Left cardiac atrium (tissue), 4 donors: ENCODE measurements around the gene SYNCRIP. TPM values are rescaled to one million over a fixed set of nuclear protein-coding genes. Genes with fewer than 3 reads are reported as not detected.
"Not testable (repeated sequence)": the region's sequence is repeated elsewhere in the genome, so short reads cannot be mapped to it uniquely, and the experiment has no call there.

ENCODE experiments used
- ATAC-seq, 2 donors: fragments of 200-7000 bp; cut with Tn5 transposase; one replicate each; pipeline ENCODE4 v1.9.1; 2020; ENCODE audit warnings: mild to moderate bottlenecking in 2 of 2, moderate library complexity in 2 of 2
- DNase-seq: peaks from one replicate; pipeline ENCODE4 v3.0.0-alpha.2; 2020
- intact Hi-C, 2 donors: fragments of 100-400 bp; cut with DNase I; formaldehyde crosslinking; loops; one replicate each; pipeline versions ENCODE4 v1.14.1 to v1.15.1; 2022 to 2023
- long read RNA-seq: library from polyadenylated mRNA; unstranded; transcript quantifications from one replicate; pipeline ENCODE4 v2.0.0, GENCODE V29; 2021
- total RNA-seq, 2 donors: library from RNA; stranded (reverse); fragmentation: NEBNext Ultra II Directional; extraction: Animal tissue kit (Norgen Biotek cat#: 25700); gene quantifications; one replicate each; pipeline ENCODE4 v1.2.1, GENCODE V29; 2021
- donor health status: DM: no; HTN: yes; CAD: no.
- donor health status: DM: no; HTN: yes; CAD: no; lungs with severe emphysema.
- donor health status: DM: yes; HTN: yes; CAD: no.
- donor health status: Dilated cardiomyopathy.

The SYNCRIP gene
- total RNA-seq = 10 to 100 TPM; 48.7 to 84.9 TPM
- long read RNA-seq, full-length matches to known transcripts = 7 of 30 reads
- long read RNA-seq, partial matches to known transcripts = 15 of 30 reads
- long read RNA-seq, other reads (novel, unspliced or antisense) = 8 of 30 reads

DNA sequence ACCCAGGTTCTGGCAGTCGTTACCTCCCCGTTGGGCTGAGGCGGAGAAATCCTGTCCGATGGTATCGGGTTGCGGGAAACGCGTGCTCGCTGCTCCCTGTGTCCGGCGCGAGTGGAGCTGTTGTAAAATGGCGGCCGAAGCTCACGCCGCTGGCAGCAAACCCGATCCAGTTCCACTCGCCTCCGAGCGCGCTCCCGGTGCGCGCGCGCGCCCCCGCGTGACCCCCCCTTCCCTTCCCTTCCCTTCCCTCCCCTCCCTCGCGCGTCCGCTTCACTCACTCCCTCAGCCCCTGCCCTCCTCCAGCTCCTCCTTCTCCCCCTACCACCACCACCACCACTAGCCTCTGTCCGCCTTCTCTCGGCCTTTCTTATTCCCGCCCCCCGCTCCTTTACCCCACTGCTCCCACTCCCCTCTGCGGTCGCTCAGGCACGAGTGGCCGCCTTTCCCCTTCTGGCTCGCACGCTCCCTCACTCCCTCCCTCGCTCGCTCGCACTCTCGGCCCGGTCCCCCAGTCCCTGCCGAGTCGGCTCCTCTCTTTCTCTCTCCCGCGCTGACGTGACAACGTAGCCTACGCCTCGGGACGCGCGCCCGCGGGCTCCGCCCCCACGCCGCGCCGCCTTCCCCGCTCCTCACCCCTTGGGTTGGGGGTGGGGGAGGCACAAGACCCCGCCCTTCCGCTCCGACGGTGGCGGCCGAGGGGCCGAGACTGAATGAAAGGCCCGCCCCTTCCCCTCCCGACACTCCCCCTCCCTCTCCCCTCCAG is at the start of gene SYNCRIP:
Gene SYNCRIP, minus strand, starts transcription at position 113 of the 763 bp plus-strand sequence. CDS start 1,447 bp downstream, outside the sequence.
- ATAC-seq (peak; percentile 90 to 92), DNase-seq (peak; percentile 99)
- intact Hi-C loops = loop anchor here (1.0 to 5.0 kb wide), 3 partner anchors 34 to 50 kb away; partner anchors contain the start of gene SNX14 (in 1 of the 2)

DNA sequence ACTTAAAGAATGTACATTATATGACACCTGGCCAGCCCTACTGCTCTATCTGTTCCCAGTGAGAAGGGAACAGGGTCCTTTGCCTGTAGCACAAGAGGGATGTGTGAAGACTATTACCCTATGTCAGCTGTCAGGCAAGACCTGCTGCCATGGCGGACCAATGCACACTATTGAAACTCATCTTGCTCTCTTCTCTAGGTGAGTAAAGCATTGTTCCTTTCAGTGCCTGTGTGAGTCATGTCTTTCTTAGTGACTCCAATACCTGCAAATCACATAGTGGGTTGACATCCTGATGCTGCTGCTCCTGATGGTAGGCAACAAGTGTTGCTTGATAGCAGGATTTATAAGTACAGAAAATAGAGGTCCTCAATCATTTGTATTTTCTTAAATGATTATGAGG is 48.8 kb upstream of the SYNCRIP start:
- ATAC-seq (no peak), DNase-seq (no peak)
- intact Hi-C loops = no loop called here

DNA sequence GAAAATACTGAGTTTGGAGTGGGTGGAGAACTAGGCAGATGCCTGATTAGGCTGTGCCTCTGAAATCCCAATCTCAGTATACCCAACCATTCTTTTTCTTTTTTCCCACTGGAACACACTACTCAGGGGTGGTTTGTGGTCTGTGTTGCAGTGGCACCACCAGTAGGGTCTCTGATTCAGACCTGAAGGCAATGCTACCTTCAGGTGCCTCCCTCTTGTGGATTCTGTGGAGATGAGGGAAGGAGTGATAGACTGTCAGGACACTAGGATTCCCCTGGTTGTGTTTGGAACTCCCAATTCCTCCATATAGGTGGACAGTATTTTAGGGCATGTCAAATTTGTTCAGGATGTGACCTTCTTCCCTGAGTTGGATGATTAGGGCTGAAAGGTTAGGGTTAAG is 47.4 kb upstream of the SYNCRIP start:
- DNase-seq (no peak), ATAC-seq (no peak)
- intact Hi-C loops = no loop called here

DNA sequence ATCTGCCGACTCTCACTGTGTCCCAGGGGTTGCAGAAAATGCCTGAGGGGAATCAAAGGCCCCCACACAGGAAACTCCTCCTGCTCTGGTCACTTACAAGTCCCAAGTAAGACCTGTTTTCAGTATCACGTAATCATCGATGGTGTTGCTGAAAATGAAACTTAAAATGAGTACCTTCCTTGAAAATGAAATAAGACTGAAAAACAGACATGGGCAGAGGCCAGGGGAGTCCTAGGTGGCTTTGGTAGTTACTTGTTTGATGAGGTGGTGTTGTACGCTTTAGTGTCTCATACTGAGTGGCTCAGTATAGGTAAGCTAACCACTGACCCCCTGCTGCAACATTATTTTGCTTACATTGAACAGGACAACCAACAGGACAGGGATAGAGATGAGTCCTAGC is 43.0 kb upstream of the SYNCRIP start:
- intact Hi-C loops = no loop called here
- DNase-seq (no peak), ATAC-seq (no peak)

DNA sequence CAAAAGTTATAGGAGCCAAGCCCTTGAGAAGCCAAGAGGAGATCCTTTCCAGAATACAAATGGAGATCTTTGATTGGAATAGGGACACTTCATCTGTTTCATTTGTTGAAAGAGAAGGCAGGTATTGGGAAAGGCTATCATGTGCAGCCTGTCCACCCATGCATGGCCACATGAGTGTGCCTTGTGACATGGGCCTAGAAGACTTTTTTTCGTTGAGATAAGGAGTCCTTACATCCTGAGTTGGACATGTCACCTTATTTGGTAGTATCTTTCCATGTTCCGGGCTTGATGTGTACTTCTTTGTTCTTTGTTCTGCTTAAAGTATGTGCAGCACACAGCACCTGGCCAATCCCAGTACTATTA is 42.1 kb upstream of the SYNCRIP start:
- no peak for DNase-seq
- no peak for ATAC-seq
- intact Hi-C loops = no loop called here

DNA sequence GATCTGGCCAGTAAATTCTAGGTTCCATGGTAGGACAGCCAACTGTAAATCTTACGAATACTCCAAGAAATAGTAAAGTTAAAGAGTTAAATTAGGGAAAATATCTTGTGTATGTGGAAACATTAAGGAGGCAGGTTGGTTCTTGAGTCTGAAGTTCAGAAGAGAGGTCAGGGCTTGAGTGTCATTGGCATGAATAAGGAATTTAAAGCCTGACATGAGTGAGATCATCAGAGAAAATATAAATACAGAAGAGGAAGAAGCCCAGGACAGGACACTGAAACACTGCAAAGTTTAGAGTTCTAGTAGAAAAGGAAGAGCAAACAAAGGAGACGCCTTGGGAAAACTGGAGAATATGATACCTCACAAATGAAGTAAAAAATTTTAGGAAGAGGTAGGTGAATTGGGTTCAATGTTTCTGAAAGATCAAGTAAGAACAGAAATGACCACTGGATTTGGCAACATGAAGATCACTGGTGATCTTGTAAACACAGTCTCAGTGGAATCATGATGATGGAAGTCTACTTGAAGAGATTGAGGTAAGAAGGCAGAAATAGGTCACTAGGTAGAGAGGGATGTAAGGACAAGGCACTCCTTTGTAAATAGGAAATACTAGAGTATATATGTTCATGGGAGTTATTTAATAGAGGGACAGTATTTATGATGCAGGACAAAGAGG is 41.6 kb upstream of the SYNCRIP start:
- no peak for DNase-seq
- intact Hi-C loops = no loop called here
- ATAC-seq = no peak

DNA sequence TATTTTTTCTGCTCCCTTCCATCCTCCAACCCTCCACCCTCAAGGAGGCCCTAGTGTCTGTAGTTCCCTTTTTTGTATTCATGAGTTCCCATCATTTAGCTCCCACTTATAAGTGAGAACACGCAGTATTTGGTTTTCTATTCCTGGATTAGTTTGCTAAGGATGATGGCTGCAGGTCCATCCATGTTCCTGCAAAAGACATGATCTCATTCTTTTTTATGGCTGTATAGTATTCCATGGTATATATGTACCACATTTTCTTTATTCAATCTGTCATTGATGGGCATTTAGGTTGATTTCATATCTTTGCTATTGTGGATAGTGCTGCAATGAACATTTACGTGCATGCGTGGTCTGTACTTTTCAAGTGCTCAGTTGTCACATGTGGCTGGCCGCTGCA is 39.2 kb upstream of the SYNCRIP start:
- ATAC-seq, DNase-seq, intact Hi-C loops: not testable (repeated sequence)

DNA sequence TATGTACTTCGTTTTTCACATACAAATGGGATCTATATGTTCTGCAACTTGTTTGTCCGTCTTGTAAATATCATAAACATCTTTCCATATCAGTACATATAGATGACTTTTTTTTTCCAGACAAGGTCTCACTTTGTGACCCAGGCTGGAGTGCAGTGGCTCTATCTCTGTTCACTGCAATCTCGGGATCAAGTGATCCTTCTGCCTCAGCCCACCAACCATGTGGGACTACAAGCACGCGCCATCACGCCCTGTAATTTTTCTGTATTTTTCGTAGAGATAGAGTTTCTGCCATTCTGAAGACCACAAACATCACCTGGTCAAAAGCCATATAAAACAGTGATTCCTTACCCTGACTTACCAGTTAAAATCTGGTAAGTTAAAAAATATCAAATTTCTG is 37.7 kb upstream of the SYNCRIP start:
- ATAC-seq = no peak
- intact Hi-C loops = no loop called here
- no peak for DNase-seq

DNA sequence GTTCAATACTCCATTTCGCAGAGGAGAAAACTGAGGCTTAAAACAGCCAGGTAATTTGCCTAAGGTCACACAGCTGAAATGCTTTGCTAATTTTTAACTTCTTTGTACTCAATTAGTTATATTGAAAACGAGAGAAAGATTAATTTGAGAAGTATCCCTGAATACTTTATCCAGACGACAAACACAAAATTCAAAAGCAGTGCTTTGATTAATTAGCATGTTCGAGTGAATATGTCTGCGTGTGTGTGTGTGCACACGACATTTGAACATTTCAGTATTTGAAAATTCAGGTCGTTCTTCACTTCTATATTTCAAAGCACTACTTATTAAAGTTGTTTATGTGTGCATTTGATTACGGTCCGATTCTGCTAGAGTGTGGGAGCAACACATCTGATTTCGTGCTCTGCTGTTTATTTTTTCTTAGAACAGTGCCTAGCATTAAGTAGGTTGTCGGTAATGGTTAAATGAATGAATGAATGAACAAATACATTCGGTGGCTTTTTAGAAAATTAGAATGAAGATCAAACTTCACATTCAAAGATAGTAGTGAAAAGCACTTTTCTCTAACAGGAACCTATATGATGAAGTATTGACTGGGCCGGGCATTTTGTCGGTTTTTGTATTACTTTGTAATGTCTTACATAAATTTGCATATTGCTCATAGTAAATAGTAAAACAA is 36.9 kb upstream of the SYNCRIP start:
- ATAC-seq (no peak), DNase-seq (no peak)
- intact Hi-C loops = loop anchor here (5.0 kb wide), 2 partner anchors 37 to 87 kb away; partner anchors contain the start of genes SNX14 (in 1 of the 2) and SYNCRIP (in 1 of the 2)

DNA sequence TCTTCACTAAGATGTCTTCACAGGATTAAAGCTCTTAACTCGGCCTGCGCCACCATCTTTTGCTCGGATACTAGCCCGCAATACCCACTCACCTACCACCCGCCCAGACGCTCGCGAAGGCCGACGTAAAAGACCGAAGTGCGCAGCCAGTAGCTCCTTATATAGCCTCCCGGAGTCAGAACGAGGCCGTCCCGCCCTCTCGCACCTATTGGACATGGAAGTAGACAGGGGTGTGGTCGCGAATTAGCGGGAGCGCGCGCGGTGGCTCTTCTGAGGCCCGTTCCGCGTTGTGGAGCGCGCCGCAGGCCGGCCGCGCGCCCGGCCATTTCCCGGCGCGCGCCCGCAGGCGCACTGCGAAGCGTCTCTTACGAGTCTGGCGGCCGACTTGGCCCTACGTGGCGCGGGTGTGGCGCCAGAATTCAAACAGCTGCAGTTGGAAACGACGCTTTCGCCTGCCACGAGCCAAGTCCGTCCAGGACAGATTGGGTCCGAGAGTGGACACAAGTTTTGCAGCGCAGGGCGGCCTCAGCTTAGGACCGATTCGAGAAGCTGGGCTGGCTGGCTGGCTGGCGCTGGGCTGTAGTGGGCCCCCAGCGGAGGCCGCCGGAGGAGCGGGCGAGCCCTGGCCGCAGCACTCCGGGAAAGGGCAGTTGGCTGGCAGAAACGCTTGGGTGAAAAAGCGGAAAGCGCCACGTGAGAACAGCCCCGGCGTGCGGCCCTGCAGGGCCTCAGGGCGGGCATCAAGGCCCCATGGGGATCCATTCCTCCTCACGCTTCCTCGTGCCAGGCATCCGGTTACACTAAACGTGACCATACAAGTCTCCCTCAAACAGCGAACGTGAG is 36.1 kb upstream of the SYNCRIP start:
- intact Hi-C loops = loop anchor here (1.0 to 5.0 kb wide), 3 partner anchors 36 to 87 kb away; partner anchors contain the start of genes SNX14 (in 1 of the 2) and SYNCRIP (in 1 of the 2)
- ATAC-seq = peak; percentile 98
- peak; percentile 98 for DNase-seq

DNA sequence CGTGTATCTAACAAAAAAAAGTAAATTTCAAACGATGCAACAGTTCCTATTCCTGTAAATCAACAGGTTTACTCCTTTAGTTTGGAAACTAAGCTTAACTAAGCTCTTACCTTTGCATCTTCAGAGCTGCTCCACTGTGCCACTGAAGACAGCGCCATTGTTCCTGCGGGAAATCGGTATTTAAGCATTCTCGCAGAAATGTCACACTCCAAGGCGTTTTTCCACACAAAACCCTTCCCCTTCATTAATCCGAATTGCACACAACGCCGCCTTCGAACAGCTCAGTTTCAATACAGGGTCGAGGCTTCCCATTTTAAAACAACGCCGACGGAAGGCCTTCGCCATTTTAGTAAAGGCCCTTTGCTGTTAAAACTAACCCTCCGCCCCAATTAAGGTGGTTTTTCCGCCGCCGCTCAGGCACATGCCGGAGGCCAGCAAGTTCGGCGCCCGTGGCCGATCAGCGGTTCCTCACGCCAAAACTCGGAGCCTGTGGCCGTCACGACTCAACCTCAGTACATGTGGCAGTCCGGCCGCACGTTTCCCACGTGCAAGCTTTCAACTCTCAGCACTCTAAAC is 35.4 kb upstream of the SYNCRIP start:
- ATAC-seq (peak; percentile 24 to 39), DNase-seq (no peak)
- intact Hi-C loops = loop anchor here (1.0 to 5.0 kb wide), 3 partner anchors 35 to 86 kb away; partner anchors contain the start of genes SNX14 (in 1 of the 2) and SYNCRIP (in 1 of the 2)

DNA sequence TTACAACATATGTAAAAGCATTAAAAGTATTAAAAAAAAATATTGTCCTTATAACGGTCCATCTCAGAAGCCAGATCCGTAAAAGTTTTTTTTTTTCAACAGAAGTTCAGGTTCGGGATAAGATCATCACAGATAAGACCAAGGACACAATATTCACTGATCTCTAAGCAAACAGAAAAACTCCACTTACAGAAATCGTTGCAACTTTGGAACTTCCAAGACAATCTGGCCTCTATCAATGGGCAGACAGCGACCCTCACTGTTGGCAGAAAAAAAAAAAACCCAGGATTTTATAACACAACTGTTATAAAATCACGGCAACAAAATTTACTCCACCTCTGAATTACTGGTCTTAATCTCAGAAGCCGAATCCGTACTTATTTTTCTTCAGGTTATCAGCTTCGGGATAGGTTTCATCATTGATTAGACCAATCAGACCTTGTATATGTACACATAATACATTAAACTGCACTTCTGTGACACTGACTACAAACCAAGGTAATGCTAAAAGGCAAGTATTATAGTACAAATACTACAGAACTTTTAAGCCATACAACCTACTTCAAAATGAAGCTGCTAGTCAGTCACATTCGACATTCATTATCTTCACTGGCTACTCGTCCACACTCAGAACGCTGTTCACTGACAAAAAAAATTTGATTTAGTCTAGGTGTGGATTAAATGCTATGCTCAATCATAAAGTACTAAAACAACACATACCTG is 34.7 kb upstream of the SYNCRIP start:
- intact Hi-C loops = loop anchor here (5.0 kb wide), 2 partner anchors 35 to 85 kb away; partner anchors contain the start of genes SNX14 (in 1 of the 2) and SYNCRIP (in 1 of the 2)
- no peak for DNase-seq
- no peak for ATAC-seq

DNA sequence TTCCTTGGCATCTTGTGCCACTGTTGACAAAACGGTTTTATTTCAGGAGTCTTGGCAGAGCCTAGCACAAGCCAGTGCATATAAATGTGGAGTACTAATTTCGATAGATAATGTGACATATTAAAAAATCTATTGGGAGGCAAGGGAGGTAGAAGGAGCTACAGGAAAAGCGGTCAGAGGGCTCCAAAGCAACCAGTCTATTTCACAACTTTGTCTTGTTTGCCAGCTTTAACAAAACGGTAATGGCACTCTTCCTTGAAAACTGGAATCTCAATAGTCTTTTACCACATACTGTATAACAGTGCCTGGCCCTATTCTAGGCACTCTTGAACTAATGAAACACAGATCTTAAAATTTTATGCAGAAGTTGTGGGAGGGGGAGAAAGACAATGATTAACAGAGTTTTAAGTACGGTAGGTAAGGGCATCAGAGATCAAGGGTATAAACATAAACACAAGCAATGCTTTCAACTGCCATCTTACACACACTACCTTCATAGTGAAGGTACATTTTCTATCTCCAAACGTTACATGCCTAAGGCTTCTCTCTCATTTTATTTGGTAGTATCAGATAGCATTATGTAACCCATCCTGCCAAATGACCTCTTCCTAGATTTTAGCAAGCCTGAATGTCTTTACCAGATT is 33.5 kb upstream of the SYNCRIP start:
- ATAC-seq (no peak), DNase-seq (no peak)
- intact Hi-C loops = loop anchor here (5.0 kb wide), 2 partner anchors 34 to 84 kb away; partner anchors contain the start of genes SNX14 (in 1 of the 2) and SYNCRIP (in 1 of the 2)

DNA sequence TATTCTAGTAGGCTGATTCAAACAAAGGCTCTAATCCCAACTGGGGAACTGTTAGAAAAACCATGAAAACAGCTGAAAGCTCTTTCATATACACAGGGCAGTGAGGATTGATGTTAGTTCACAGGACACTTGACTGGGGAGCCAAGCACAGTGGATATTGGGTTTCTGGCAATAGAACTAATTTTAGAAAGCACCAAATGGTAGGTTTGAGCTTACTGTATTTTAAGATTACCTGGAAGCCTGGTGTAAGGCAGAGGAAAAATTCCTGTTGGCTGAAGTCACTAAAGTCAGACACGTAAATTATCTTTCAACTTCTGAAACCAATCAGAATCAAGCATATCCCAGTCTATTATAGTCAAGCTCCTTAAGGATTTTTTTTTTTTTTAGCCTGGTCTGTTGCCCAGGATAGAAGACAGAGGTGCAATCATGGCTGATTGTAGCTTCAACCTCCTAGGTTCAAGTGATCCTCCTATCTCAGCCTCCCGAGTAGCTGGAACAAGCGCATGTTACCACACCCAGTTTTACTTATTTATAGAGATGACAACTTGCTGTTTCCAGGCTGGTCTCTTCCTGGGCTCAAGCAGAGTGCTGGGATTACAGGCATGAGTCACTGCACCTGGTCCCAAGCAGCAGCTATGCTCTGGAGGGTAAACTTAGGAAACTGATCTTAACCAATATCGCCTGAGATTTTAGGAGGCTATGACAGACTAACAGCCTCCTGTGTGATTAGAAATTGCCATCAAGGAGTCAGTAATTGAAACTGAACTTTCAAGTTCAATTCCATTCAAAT is 32.5 kb upstream of the SYNCRIP start:
- ATAC-seq = peak in 1 of 2 donors; percentile 9

DNA sequence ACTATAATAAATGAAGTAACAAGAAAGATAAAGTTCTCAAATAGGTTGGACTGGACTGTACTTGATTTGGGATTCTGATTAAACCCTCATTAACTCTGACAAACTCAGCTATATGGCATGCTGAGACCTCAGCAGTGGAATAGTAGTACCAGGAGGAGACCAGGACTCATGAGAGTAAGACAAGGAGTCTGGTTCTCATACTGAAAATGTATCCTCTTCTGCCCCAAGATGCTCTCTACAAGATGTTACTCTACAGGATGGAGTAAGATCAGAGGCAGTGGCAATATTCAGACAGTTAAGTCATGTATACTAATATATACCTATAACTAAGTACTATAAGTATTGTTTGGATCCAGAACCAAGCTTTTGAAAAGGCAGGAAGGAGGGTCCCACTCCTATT is 31.9 kb upstream of the SYNCRIP start:
- DNase-seq (no peak), ATAC-seq (no peak)
- intact Hi-C loops = loop anchor here (5.0 kb wide), 2 partner anchors 32 to 82 kb away; partner anchors contain the start of genes SNX14 (in 1 of the 2) and SYNCRIP (in 1 of the 2)

More for the DNA sequence above, 32.5 kb upstream of the SYNCRIP start:
- intact Hi-C loops = loop anchor here (5.0 kb wide), 2 partner anchors 33 to 83 kb away; partner anchors contain the start of genes SNX14 (in 1 of the 2) and SYNCRIP (in 1 of the 2)
- no peak for DNase-seq
